Measurements from ENCODE around the gene CHST8.

CHST8 gene

DNA sequence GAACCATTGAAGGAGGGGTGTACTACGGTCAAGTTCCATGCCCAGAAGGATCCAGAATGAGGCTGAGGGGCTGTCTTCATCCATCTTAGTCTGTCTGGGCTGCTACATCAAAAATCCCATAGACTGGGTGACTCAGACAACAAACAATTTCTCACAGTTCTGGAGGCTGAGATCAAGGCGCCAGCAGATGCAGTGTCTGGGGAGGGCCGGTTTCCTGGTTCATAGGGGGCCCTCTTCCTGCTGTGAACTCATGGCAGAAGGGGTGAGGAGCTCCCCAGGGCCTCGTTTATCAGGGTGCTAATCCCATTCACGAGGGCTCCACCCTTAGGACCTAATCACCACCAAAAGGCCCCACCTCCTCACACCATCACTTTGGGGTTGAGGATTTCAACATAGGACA lies 160.2 kb downstream of the CHST8 start:
- in situ Hi-C loops (cut with MboI; ENCODE audit: low sequenced_read_pairs, unreplicated experiment), result loop anchor here (10.0 kb wide), 1 partner anchor 313 kb away; no protein-coding TSS in a partner anchor
- TF ChIP-seq, protein P1, sequence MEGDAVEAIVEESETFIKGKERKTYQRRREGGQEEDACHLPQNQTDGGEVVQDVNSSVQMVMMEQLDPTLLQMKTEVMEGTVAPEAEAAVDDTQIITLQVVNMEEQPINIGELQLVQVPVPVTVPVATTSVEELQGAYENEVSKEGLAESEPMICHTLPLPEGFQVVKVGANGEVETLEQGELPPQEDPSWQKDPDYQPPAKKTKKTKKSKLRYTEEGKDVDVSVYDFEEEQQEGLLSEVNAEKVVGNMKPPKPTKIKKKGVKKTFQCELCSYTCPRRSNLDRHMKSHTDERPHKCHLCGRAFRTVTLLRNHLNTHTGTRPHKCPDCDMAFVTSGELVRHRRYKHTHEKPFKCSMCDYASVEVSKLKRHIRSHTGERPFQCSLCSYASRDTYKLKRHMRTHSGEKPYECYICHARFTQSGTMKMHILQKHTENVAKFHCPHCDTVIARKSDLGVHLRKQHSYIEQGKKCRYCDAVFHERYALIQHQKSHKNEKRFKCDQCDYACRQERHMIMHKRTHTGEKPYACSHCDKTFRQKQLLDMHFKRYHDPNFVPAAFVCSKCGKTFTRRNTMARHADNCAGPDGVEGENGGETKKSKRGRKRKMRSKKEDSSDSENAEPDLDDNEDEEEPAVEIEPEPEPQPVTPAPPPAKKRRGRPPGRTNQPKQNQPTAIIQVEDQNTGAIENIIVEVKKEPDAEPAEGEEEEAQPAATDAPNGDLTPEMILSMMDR (IDR thresholded peaks at IDR 0.05; ENCODE audit: borderline replicate concordance, control extremely low read depth, extremely low read depth, insufficient read depth, missing control alignments), result no peak
- DNase-seq (ENCODE audit: low spot score), result no peak

DNA sequence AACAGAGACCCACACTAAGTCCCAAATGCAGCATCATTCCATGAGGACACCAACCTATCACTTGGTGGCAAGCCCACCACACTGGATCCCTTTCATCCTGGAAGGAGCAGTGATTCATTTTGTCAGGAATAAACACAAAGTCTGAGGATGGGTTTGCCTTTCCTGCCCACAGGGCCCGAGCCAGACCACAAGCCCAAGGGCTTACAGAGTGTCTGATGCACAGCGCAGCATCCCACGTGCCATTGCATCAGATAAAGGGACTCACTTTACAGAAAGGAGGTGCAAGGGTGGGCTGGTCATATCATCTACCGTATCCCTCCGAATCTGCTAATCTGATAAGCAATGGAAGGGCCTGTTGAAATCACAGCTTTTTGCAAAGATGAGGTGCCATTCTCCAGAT lies 162.7 kb downstream of the CHST8 start:
- DNase-seq (ENCODE audit: low spot score), result no peak
- in situ Hi-C loops (cut with MboI; ENCODE audit: low sequenced_read_pairs, unreplicated experiment), result loop anchor here (10.0 kb wide), 1 partner anchor 310 kb away; no protein-coding TSS in a partner anchor
- TF ChIP-seq, protein P1 (IDR thresholded peaks at IDR 0.05; ENCODE audit: borderline replicate concordance, control extremely low read depth, extremely low read depth, insufficient read depth, missing control alignments), result no peak

DNA sequence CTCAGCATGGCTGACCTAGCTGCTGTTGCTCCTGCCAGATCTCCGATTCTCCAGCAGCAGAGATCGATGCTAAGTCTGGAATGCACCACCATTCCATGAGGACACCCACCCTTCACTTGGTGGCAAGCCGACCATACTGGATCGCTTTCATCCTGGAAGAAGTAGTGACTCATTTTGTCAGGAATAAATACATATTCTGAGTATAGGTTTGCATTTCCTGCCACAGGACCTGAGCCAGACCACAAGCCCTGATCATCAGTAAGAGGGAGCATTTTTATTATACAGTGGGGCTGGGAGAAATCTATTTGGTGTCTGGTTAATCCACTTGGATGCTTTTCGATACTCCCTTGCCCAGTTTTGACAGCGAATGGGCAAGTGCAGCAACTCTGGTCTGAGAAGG lies 164.0 kb downstream of the CHST8 start:
- in situ Hi-C loops (cut with MboI; ENCODE audit: low sequenced_read_pairs, unreplicated experiment), result loop anchor here (10.0 kb wide), 1 partner anchor 309 kb away; no protein-coding TSS in a partner anchor
- DNase-seq (ENCODE audit: low spot score), result no peak

DNA sequence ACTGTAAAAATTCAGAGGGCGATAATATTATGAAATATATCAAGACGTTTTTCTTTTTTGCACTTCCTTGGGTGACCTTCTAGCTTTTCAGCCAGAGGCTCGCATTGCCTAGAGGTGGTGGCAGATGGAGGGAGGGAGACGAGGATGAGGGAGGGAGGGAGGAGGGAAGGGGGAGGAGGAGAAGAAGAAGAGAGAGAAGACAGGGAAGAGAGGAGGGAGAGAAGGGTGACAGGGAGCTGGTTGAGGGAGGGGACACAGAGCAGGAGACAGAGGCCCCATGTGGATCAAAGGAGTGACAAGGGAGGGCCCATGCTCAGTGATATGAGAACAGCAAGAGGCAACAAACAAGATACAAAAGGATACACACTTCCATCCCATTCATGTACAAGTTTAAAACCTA lies 166.9 kb downstream of the CHST8 start:
- DNase-seq (ENCODE audit: low spot score), result no peak
- TF ChIP-seq, protein P1 (IDR thresholded peaks at IDR 0.05; ENCODE audit: borderline replicate concordance, control extremely low read depth, extremely low read depth, insufficient read depth, missing control alignments), result no peak
- in situ Hi-C loops (cut with MboI; ENCODE audit: low sequenced_read_pairs, unreplicated experiment), result loop anchor here (10.0 kb wide), 1 partner anchor 306 kb away; no protein-coding TSS in a partner anchor

More for the DNA sequence above, 164.0 kb downstream of the CHST8 start:
- TF ChIP-seq, protein P1 (IDR thresholded peaks at IDR 0.05; ENCODE audit: borderline replicate concordance, control extremely low read depth, extremely low read depth, insufficient read depth, missing control alignments), result no peak

DNA sequence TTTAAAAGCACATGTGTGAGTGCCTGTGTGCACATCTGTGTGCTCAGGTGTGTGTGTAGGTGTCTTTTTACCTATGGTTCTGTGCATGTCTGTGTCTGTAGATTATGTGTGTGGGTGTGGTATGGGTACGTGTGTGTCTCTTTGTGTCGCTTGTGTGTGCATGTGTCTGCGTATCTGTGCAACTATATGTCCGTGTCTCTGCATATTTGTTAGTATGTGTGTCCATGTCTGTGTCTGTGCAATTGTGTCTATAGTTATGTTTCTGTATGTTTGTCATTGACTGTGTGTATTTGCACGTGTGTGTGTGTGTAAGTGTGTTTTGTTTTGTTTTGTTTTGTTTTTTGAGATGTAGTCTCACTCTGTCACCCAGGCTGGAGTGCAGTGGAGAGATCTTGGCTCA lies 167.6 kb downstream of the CHST8 start:
- in situ Hi-C loops (cut with MboI; ENCODE audit: low sequenced_read_pairs, unreplicated experiment), result loop anchor here (10.0 kb wide), 1 partner anchor 305 kb away; no protein-coding TSS in a partner anchor
- TF ChIP-seq, protein P1 (IDR thresholded peaks at IDR 0.05; ENCODE audit: borderline replicate concordance, control extremely low read depth, extremely low read depth, insufficient read depth, missing control alignments), result no peak
- no peak for DNase-seq (ENCODE audit: low spot score)

DNA sequence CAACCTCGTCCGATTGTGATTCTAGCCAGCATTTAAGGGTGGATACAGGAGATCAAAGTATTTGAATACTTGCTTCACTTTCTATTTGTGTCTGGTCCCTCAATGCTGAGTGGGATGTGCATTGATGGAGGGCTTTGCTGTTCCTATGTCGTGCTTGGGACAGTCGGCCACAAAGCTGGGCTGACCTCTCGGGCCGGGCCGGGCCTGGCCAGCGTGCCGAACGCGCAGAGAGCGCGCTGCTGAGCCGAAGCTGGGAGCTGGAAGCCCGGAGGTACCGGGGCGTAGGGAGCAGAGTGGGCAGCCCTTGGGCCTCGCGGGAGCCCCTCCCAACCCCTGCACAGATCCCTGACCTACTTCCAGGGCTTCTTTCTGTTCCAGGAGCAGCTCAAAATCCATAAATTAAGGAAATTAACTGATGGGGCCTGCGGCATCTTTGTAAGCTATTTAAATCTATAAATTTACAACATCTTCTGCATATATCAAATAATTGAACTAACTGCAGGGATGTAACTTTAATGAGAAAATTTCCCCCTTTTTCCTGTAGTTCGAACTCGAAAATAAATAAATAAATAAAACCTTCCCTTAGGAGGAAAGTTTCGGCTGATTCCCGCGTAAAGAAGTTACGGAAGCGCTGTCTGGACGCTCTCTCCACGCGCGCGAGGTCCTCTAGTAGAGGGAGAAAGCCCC lies 173.1 kb downstream of the CHST8 start:
- in situ Hi-C loops (cut with MboI; ENCODE audit: low sequenced_read_pairs, unreplicated experiment), result no loop called here
- TF ChIP-seq, protein P1 (IDR thresholded peaks at IDR 0.05; ENCODE audit: borderline replicate concordance, control extremely low read depth, extremely low read depth, insufficient read depth, missing control alignments), result no peak
- DNase-seq (ENCODE audit: low spot score), result no peak

Data from GM13976 (cell line).